GM21526 (cell line): ENCODE measurements around the gene MT3.

Experiments
- ATAC-seq: cut with Tn5 transposase; IDR thresholded peaks from one replicate; pipeline ENCODE4 v1.9.1; 2021; ENCODE audit warnings: moderate library complexity; ENCODE audit not compliant: unreplicated experiment, low FRiP score

Gene MT3

DNA sequence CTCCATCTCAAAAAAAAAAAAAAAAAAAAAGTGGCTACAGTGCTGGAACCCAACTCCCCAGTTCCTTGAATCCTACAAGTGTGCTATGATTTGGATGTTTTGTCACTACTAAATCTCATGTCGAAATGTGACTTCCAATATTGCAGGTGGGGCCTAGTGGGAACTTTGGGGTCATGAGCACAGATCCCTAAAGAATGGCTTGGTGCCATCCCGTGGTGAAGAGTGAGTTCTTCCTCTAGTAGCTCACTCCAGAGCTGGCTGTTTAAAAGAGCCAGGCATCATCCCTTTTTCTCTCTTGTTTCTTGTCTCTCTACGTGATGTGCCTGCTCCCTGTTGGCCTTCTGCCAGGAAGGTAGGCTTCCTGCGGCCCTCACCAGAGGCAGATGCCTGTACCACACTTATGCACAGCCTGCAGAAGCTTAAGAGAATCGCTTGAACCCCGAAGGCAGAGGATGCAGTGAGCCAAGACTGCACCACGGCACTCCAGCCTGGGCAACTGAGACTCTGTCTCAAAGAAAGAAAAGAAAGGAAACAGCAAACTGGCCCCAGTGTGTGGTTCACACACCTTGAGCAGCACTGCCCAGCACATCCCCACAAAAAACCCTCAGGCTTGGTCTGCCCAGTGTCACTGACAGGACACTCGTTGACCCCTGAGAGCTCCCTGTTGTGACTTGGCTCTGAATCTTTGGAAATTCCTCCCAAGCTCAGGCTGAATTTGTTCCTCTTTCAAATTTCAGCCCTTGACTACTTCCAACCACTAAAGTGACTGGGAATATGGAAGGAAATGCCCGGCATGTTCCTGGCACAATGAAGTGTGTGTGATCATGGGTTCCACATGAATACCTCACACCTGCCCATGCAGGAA, 39.4 kb downstream of the MT3 start:
- no peak for ATAC-seq

DNA sequence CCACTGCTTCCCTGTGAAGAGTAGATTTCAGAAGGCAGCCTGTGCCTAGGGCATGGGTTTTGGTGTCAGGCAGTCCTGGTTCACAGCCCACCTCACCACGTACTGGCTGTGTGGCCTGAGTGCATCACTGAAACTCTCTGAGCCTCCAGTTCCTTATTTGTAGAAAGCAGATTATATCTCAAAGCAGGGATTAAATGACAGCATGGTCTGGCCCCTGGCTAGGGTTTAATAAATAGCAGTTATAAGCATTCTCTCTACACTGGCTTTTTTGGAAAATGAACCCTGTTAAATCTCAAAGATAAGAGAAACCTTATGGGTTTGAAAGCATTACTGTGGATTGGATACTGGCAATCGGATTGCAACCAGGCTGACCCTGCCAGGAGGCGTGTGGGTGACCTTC, 40.2 kb downstream of the MT3 start:
- ATAC-seq: no peak

DNA sequence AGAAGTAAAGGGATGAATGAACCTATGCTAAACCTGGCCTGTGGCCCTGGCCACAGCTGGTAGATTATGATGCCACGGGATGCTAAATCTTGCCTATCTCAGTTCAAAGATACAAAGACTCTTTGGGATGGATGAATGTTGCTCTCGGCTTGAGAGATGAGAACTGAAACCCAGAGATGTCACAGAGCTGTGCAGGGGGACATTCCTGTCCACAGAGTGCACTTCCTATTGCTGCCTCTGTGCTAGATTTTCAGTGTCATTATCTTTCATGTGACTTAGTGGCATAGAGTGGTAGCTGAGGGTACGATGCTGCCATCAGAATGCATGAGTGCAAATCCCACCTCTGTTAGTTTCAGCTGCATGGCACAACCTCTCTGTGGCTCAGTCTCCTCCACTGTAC, 40.8 kb downstream of the MT3 start:
- ATAC-seq: peak; percentile 66

DNA sequence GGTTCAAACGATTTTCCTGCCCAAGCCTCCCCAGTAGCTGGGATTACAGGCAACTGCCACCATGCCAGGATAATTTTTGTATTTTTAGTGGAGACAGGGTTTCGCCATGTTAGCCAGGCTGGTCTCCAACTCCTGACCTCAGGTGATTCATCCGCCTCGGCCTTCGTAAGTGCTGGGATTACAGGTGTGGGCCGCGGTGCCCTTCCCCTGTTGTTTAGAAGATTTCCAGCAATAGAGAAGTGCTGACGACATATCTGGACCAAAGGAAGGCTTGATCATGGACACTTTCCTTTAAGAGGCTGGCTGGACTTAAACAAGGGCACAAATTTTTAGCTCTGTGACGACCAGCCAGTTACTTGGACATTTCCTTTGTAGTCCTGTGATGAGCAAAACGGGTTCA, 41.9 kb downstream of the MT3 start:
- no peak for ATAC-seq

DNA sequence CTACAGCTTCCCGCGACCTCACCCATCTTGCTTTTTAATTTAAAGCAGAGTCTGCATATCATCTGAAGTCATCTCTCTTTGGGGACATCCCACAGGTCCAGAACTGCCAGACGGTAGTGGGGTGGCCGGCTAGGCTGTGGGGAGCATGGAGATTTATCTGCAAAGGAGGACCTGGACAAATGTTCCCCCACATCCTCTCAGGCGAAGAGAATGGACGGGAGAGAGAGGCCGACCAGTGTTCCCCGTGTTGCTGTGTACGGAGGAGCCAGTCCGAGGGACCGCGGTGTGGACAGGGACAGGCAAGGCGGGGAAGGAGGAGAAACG, 42.5 kb downstream of the MT3 start:
- no peak for ATAC-seq

DNA sequence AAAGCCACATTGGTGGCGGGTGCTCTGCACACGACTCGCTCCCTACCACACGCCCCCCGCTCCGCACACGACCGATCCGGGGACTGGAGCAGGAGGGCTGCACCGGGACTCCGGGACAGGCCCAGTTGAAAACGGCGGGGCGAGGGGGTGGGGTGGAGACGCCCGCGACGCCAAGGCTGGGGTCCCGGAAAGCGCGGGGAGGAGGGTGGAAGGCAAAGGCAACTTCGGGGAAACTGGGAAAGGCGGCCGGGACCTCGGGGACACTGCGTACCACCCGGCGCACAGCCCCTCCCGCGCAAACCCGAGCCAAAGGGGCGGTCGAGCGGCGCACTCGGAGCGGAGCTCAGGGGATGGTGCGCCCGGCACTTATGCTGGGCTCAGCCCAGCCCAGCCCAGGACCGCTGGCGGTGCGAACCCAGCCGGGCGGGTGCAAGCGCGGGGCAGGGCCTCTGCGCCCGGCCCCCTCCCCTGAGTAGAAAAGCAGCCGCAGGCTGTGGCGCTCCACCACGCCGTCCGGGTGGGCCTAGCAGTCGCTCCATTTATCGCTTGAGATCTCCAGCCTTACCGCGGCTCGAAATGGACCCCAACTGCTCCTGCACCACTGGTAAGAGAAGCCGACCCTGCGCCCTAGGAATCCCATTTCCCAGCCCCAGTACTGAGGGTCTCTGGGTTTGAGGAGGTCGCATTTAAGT, 43.0 kb downstream of the MT3 start, which contains the start of gene MT1M:
Gene MT1M (plus strand): TSS at position 504 of the 692 bp plus-strand sequence. CDS start 73 bp downstream, at position 577.
- no peak for ATAC-seq

DNA sequence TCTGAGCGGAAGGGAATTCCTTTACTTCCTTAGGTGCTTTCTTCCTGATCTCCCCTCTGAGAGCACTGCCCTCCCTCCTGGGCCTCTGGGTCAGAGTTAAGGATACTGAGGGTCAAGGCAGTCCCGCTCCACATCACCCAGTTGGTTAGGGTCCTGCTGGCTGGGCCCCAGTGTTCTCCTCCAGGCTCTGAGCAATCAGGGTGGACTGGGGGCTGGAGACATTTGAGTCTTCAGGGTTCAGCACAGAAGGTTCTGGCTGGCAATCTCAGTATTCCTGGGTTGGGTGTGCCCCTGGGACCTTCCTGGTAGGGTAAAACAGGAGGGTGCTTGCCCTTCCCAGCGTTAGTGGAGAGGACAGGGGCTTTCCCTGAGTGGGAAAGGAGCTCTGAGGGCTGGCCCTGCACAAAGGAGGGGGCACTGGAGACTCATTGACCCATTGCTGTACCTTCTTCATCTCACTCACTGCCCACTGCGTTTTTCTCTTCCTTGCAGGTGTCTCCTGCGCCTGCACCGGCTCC, 43.6 kb downstream of the MT3 start:
- ATAC-seq: no peak

DNA sequence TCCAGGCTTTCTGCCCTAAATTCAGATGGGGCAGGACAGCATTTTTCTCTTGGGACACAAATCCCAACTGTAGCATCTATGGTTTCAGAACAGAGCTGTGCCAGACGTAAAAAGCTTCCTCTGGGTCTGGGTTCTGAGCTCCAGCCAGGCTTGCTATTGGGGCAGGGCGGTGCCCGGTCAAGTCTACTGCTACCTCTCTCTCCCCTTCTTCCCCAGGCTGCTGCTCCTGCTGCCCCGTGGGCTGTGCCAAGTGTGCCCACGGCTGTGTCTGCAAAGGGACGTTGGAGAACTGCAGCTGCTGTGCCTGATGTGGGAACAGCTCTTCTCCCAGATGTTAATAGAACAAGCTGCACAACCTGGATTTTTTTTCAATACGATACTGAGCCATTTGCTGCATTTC, 44.2 kb downstream of the MT3 start:
- no peak for ATAC-seq

DNA sequence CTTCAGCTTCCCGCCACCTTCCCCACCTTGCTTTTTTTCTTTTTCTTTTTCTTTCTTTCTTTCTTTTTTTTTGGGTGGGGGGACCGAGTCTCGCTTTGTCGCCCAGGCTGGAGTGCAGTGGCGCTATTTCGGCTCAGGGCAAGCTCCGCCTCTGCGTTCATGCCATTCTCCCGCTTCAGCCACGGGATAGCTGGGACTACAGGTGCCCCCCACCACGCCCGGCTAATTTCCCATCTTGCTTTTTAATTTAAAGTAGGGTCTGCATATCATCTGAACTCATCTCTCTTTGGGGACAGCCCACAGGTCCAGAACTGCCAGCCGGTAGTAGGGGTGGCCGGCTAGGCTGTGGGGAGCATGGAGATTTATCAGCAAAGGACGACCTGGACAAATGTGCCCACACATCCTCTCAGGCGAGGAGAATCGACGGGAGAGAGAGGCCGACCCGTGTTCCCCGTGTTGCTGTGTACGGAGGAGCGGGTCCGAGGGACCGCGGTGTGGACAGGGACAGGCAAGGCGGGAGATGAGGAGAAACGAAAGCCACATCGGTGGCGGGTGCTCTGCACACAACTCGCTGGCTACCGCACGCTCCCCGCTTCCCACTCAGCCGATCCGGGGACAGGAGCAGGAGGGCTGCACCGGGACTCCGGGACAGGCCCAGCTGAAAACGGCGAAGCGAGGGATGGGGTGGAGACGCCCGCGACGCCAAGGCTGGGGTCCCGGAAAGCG, 45.5 kb downstream of the MT3 start:
- no peak for ATAC-seq

DNA sequence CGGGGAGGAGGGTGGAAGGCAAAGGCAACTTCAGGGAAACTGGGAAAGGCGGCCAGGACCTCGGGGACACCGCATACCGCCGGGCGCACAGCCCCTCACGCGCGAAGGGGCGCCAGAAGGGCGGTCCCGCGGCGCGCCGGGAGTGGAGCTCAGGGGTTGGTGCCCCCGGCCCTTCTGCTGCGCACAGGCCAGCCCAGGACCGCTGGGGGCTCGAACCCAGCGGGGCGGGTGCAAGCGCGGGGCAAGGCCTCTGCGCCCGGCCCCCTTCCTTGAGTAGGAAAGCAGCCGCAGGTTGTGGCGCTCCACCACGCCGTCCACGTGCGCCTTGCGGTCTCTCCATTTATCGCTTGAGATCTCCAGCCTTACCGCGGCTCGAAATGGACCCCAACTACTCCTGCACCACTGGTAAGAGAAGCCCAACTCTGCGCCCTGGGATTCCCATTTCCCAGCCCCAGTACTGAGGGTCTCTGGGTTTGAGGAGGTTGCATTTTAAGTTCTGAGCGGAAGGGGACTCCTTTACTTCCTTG, 46.2 kb downstream of the MT3 start:
- no peak for ATAC-seq

DNA sequence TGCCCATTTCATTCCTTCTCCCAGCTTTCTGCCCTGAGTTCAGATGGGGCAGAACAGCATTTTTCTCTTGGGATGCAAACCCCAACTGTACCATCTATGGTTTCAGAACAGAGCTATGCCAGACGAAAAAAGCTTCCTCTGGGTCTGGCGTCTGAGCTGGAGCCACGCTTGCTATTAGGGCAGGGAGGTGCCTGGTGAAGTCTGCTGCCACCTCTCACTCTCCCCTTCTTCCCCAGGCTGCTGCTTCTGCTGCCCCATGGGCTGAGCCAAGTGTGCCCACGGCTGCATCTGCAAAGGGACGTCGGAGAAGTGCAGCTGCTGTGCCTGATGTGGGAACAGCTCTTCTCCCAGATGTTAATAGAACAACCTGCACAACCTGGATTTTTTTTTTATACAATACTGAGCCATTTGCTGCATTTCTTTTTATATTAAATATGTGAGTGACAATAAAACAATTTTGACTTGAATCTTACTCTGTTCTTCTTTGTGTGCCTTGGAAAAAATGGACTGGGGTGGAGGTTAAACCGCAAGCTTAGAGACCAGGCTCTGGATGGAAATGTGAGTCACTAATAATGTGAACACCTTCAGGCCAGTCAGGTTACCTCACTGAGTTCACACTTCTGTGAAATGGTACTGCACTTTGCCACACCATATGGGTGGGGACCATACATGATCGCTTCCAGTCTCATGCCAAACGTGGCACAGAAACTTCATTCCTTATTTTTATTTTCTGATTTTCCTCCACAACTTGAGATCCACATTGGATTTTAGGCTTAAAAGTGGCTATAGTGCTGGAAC, 47.5 kb downstream of the MT3 start:
- ATAC-seq: no peak

DNA sequence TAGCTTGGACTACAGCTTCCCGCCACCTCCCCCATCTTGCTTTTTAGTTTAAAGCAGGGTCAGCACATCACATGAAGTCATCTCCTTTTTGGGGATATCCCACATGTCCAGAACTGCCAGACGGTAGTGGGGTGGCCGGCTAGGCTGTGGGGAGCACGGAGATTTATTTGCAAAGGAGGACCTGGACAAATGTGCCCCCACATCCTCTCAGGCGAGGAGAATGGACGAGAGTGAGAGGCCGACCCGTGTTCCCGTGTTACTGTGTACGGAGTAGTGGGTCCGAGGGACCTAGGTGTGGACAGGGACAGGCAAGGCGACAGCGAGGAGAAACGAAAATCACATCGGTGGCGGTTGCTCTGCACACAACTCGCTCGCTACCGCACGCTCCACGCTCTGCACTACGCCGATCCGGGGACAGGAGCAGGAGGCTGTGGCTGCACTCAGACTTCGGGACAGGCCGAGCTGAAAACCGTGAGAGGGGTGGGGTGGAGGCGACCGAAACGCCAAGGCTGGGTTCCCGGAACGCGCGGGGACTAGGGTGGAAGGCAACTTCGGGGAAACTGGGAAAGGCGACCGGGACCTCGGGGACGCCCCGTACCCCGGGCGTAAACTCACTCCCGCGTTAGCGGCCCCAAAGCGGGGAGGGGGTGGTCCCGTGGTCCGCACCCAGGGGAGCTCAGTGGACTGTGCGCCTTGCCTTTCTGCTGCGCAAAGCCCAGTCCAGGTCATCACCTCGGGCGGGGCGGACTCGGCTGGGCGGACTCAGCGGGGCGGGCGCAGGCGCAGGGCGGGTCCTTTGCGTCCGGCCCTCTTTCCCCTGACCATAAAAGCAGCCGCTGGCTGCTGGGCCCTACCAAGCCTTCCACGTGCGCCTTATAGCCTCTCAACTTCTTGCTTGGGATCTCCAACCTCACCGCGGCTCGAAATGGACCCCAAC, 48.8 kb downstream of the MT3 start, which contains the start of gene MT1A:
Gene MT1A (plus strand): TSS at position 853 of the 937 bp plus-strand sequence. CDS start 73 bp downstream, at position 926.
- ATAC-seq: no peak

DNA sequence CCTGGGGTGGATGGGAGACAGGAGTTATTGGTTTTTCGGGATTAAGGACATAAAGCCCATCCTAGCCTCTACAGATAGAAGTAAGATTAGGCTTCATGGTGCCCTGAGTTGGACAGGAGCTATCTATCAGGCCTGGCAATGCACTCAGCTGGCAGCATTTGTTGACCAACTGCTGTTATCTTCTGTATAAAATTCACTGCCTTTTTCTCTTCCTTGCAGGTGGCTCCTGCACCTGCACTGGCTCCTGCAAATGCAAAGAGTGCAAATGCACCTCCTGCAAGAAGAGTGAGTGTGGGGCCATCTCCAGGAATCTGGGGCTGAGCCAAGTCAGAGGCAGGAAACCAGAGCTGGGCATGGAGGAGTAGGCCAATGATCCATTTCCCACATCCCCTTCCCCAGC, 49.7 kb downstream of the MT3 start:
- ATAC-seq: no peak

DNA sequence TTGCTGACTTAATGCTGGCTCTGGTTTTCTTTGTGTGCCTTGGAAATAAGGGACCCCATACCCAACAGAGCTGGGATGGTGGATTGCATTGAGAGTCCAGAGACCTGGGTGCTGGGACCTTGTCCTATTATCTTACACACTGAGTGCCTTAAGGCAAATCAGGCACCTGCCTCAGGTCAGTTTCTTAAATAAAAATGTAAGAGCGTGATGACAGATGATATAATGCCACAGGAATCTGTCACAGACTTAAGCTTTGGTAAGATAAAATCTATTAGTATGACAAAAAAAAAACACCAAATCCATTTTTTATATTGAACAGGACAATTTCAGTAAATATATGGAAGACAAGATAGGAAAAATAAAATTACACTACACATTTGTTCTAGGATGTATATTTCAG, 50.7 kb downstream of the MT3 start:
- no peak for ATAC-seq
